Measurements from ENCODE around the gene STC2. TPM values are rescaled to one million over a fixed set of nuclear protein-coding genes. Genes with fewer than 3 reads are reported as not detected.
A peak's percentile ranks its signal among the peaks of the same experiment; 100 is the strongest.
"Not testable (repeated sequence)": the region's sequence is repeated elsewhere in the genome, so short reads cannot be mapped to it uniquely, and the experiment has no call there.

Gene STC2, protein sequence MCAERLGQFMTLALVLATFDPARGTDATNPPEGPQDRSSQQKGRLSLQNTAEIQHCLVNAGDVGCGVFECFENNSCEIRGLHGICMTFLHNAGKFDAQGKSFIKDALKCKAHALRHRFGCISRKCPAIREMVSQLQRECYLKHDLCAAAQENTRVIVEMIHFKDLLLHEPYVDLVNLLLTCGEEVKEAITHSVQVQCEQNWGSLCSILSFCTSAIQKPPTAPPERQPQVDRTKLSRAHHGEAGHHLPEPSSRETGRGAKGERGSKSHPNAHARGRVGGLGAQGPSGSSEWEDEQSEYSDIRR
- polyA plus RNA-seq = 1.3 TPM
- long read RNA-seq, donor 1 = 0 reads
- long read RNA-seq, donor 2, full-length matches to known transcripts = 3 of 3 reads
- long read RNA-seq, donor 2, partial matches to known transcripts = 0 of 3 reads
- long read RNA-seq, donor 2, other reads (novel, unspliced or antisense) = 0 of 3 reads
- long read RNA-seq, donor 3, full-length matches to known transcripts = 2 of 2 reads
- long read RNA-seq, donor 3, partial matches to known transcripts = 0 of 2 reads
- long read RNA-seq, donor 3, other reads (novel, unspliced or antisense) = 0 of 2 reads
- long read RNA-seq, donor 4 = 0 reads
- long read RNA-seq, donor 5, full-length matches to known transcripts = 1 of 1 reads
- long read RNA-seq, donor 5, partial matches to known transcripts = 0 of 1 reads
- long read RNA-seq, donor 5, other reads (novel, unspliced or antisense) = 0 of 1 reads
- long read RNA-seq, donor 6, full-length matches to known transcripts = 1 of 1 reads
- long read RNA-seq, donor 6, partial matches to known transcripts = 0 of 1 reads
- long read RNA-seq, donor 6, other reads (novel, unspliced or antisense) = 0 of 1 reads
- long read RNA-seq, donor 7 = 0 reads
- long read RNA-seq, donor 8, full-length matches to known transcripts = 3 of 3 reads
- long read RNA-seq, donor 8, partial matches to known transcripts = 0 of 3 reads
- long read RNA-seq, donor 8, other reads (novel, unspliced or antisense) = 0 of 3 reads
- long read RNA-seq, donor 9 = 0 reads
- long read RNA-seq, donor 10, full-length matches to known transcripts = 1 of 1 reads
- long read RNA-seq, donor 10, partial matches to known transcripts = 0 of 1 reads
- long read RNA-seq, donor 10, other reads (novel, unspliced or antisense) = 0 of 1 reads
- long read RNA-seq, donor 11, full-length matches to known transcripts = 2 of 2 reads
- long read RNA-seq, donor 11, partial matches to known transcripts = 0 of 2 reads
- long read RNA-seq, donor 11, other reads (novel, unspliced or antisense) = 0 of 2 reads

- WGBS (ENCODE audit: insufficient coverage, low lambda C conversion rate) = 0% methylated on average over 6 of the region's 72 CpGs
- Histone ChIP-seq H3K27ac (ENCODE audit: low read length) (no peak within 1 kb of the TSS), H3K4me1 (ENCODE audit: control insufficient read depth, insufficient read depth, low read length) (peaks cover 16% of the 10 kb centered on the region), H3K36me3 (ENCODE audit: control insufficient read depth, insufficient read depth, low read length) (no peaks in the 10 kb centered on the region), H3K27me3 (ENCODE audit: control insufficient read depth, insufficient read depth, low read length) (peaks cover 80% of the 10 kb centered on the region), H3K4me3 (ENCODE audit: low read length) (peak within 1 kb of the TSS; percentile 32), H3K9me3 (ENCODE audit: control insufficient read depth, low read depth, low read length) (peaks cover 8% of the 10 kb centered on the region)
- DNase-seq = peak in 1 of 2 donors; percentile 44
Measured at GRCh38 chr5:173327948-173328843, at the start of gene STC2. Gene STC2, minus strand, starts transcription at chr5:173328414. Its CDS starts 221 bp downstream, at chr5:173328193.

- WGBS (ENCODE audit: insufficient coverage, low lambda C conversion rate) = no CpG with 5 or more reads among the region's 2 CpGs
- H3K36me3 ChIP-seq (ENCODE audit: control insufficient read depth, insufficient read depth, low read length) = no peaks in the 10 kb centered on the region
- H3K27me3 ChIP-seq (ENCODE audit: control insufficient read depth, insufficient read depth, low read length) = no peaks in the 10 kb centered on the region
- H3K27ac ChIP-seq (ENCODE audit: low read length) = no peak overlapping the region
- no peak for DNase-seq
- H3K9me3 ChIP-seq (ENCODE audit: control insufficient read depth, low read depth, low read length) = no peaks in the 10 kb centered on the region
- no peak overlapping the region for H3K4me3 ChIP-seq (ENCODE audit: low read length)
- H3K4me1 ChIP-seq (ENCODE audit: control insufficient read depth, insufficient read depth, low read length) = no peaks in the 10 kb centered on the region
Measured at GRCh38 chr5:173371400-173371799, 43.2 kb upstream of the STC2 start.

DNA sequence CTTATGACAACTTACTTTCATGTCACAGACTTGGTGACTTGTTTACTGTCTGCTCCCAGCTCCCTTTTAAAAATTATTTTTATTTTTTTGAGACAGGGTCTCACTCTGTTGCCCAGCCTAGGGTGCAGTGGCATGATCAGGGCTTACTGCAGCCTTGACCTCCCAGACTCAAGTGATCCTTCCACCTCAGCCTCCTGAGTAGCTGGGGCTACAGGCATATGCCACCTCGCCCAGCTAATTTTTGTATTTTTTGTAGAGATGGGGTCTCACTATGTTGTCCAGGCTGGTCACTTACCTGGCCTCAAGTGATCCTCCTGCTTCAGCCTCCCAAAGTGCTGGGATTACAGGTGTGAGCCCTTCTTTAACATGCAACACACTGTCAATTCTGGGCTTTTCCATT lies 35.2 kb upstream of the STC2 start:
- H3K27me3 ChIP-seq (ENCODE audit: control insufficient read depth, insufficient read depth, low read length); H3K4me3 ChIP-seq (ENCODE audit: low read length); H3K36me3 ChIP-seq (ENCODE audit: control insufficient read depth, insufficient read depth, low read length); H3K27ac ChIP-seq (ENCODE audit: low read length); DNase-seq; H3K9me3 ChIP-seq (ENCODE audit: control insufficient read depth, low read depth, low read length); H3K4me1 ChIP-seq (ENCODE audit: control insufficient read depth, insufficient read depth, low read length): not testable (repeated sequence)
- no CpG with 5 or more reads among the region's 1 CpG for WGBS (ENCODE audit: insufficient coverage, low lambda C conversion rate)

DNA sequence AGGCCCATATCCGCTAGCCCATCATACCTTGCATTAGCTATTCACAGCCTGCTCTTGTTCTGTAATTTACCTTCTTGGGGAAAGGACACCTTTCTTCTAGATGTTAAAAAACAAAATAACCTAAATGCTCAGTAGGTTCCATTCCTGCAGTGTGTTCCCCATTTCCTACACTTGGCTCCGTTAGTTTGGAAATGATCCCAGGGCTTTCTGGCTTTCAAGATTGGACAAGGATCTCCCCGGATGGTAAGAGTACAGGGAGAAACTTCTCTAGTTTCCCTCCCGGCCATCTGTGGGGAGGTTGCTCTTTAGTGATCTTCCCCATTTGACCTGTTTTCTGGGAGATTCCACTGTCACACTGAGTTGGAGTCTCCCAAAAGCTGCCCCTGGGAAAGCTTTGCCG lies 27.3 kb upstream of the STC2 start:
- DNase-seq = no peak
- no peak overlapping the region for H3K4me3 ChIP-seq (ENCODE audit: low read length)
- H3K9me3 ChIP-seq (ENCODE audit: control insufficient read depth, low read depth, low read length) = no peaks in the 10 kb centered on the region
- no peaks in the 10 kb centered on the region for H3K27me3 ChIP-seq (ENCODE audit: control insufficient read depth, insufficient read depth, low read length)
- no peaks in the 10 kb centered on the region for H3K36me3 ChIP-seq (ENCODE audit: control insufficient read depth, insufficient read depth, low read length)
- WGBS (ENCODE audit: insufficient coverage, low lambda C conversion rate) = no CpG with 5 or more reads among the region's 5 CpGs
- no peaks in the 10 kb centered on the region for H3K4me1 ChIP-seq (ENCODE audit: control insufficient read depth, insufficient read depth, low read length)
- no peak overlapping the region for H3K27ac ChIP-seq (ENCODE audit: low read length)

DNA sequence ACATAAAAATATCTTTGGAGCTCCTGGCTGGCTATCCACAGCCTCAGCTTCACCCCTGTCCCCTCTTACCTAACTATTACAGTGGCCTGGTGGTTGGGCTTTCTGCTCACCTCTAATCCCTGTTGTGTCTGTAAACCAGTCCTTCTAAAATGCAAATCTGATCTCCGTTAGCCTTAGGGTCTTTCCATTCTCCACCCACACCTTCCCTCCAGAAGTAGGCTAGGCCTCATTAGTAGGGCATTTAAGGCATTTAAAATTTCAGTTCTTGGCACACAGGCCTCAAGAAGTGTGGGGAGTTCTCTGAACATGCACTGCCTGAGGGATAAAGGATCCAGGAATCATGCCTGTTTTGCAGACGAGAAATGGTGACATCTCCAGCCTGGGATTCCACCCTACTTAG lies 26.4 kb upstream of the STC2 start:
- Histone ChIP-seq H3K4me3 (ENCODE audit: low read length) (no peak overlapping the region), H3K27me3 (ENCODE audit: control insufficient read depth, insufficient read depth, low read length) (no peaks in the 10 kb centered on the region), H3K27ac (ENCODE audit: low read length) (no peak overlapping the region), H3K36me3 (ENCODE audit: control insufficient read depth, insufficient read depth, low read length) (no peaks in the 10 kb centered on the region), H3K9me3 (ENCODE audit: control insufficient read depth, low read depth, low read length) (no peaks in the 10 kb centered on the region), H3K4me1 (ENCODE audit: control insufficient read depth, insufficient read depth, low read length) (no peaks in the 10 kb centered on the region)
- no peak for DNase-seq
- no CpG with 5 or more reads among the region's 2 CpGs for WGBS (ENCODE audit: insufficient coverage, low lambda C conversion rate)

- no peak overlapping the region for H3K27ac ChIP-seq (ENCODE audit: low read length)
- no peaks in the 10 kb centered on the region for H3K36me3 ChIP-seq (ENCODE audit: control insufficient read depth, insufficient read depth, low read length)
- H3K27me3 ChIP-seq (ENCODE audit: control insufficient read depth, insufficient read depth, low read length) = no peaks in the 10 kb centered on the region
- H3K4me1 ChIP-seq (ENCODE audit: control insufficient read depth, insufficient read depth, low read length) = no peaks in the 10 kb centered on the region
- H3K9me3 ChIP-seq (ENCODE audit: control insufficient read depth, low read depth, low read length) = no peaks in the 10 kb centered on the region
- H3K4me3 ChIP-seq (ENCODE audit: low read length) = no peak overlapping the region
- 85% methylated on average over 8 of the region's 24 CpGs for WGBS (ENCODE audit: insufficient coverage, low lambda C conversion rate)
- DNase-seq = no peak
Measured at GRCh38 chr5:173352366-173353349, 24.4 kb upstream of the STC2 start.

- 100% methylated on average over 1 of the region's 13 CpGs for WGBS (ENCODE audit: insufficient coverage, low lambda C conversion rate)
- no peaks in the 10 kb centered on the region for H3K4me1 ChIP-seq (ENCODE audit: control insufficient read depth, insufficient read depth, low read length)
- H3K27ac ChIP-seq (ENCODE audit: low read length) = no peak overlapping the region
- H3K36me3 ChIP-seq (ENCODE audit: control insufficient read depth, insufficient read depth, low read length) = no peaks in the 10 kb centered on the region
- no peaks in the 10 kb centered on the region for H3K9me3 ChIP-seq (ENCODE audit: control insufficient read depth, low read depth, low read length)
- DNase-seq = no peak
- no peaks in the 10 kb centered on the region for H3K27me3 ChIP-seq (ENCODE audit: control insufficient read depth, insufficient read depth, low read length)
- H3K4me3 ChIP-seq (ENCODE audit: low read length) = no peak overlapping the region
Measured at GRCh38 chr5:173342813-173343755, 14.9 kb upstream of the STC2 start.

- H3K4me3 ChIP-seq (ENCODE audit: low read length) = no peak overlapping the region
- no peaks in the 10 kb centered on the region for H3K27me3 ChIP-seq (ENCODE audit: control insufficient read depth, insufficient read depth, low read length)
- H3K36me3 ChIP-seq (ENCODE audit: control insufficient read depth, insufficient read depth, low read length) = no peaks in the 10 kb centered on the region
- H3K27ac ChIP-seq (ENCODE audit: low read length) = no peak overlapping the region
- WGBS (ENCODE audit: insufficient coverage, low lambda C conversion rate) = no CpG with 5 or more reads among the region's 7 CpGs
- no peaks in the 10 kb centered on the region for H3K9me3 ChIP-seq (ENCODE audit: control insufficient read depth, low read depth, low read length)
- no peak for DNase-seq
- H3K4me1 ChIP-seq (ENCODE audit: control insufficient read depth, insufficient read depth, low read length) = no peaks in the 10 kb centered on the region
Measured at GRCh38 chr5:173341961-173342430, 13.8 kb upstream of the STC2 start.
